Stimulated activated CD8-positive, alpha-beta memory T cell treated with anti-CD3 and anti-CD28 coated beads, Interleukin-12 subunit alpha, Interleukin-12 subunit beta, amount 100 ng/mL, for 24 hours (primary cell): Measurements from ENCODE around the gene COG4.

Source experiments
- DNase-seq: peaks from one replicate; pipeline ENCODE4 v3.0.0-alpha.2; 2020; ENCODE audit errors: extremely low read depth

Gene COG4

DNA sequence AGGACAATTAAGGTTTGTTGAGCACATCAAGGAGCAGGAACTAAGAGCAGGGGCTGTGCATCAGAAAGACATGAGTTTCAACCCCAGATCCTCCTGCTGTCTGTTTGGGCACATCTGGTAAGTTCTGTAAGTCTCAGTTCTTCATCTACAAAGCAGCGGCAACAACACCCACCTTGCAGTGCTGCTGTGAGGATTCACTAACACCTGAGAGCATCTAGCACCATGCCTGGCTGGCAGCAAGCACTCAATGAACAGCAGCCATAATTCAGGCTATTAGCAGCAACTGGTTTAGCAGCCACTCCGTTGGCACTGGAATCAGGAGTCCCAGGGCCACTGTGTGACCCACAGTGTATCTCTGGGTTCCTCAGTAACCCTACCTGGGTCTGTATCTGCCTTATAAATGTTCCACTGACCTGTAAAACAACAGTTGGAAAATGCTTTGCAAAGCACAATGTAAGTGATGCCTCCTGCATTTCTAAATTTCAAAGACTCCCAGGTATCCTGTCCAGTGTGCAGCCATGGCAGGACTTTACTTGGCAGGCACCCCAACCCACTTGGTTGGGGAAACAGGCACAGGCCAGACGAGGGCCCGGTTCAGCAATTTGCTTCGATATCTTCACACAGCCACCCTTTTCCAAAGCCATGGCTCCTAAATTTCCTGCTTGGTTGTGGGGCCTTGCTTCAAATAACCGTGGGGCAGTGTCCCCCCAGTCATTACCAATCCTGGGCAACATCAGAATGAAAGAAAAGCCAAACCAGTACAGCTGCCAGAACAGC, 88.7 kb downstream of the COG4 start:
- no peak for DNase-seq

DNA sequence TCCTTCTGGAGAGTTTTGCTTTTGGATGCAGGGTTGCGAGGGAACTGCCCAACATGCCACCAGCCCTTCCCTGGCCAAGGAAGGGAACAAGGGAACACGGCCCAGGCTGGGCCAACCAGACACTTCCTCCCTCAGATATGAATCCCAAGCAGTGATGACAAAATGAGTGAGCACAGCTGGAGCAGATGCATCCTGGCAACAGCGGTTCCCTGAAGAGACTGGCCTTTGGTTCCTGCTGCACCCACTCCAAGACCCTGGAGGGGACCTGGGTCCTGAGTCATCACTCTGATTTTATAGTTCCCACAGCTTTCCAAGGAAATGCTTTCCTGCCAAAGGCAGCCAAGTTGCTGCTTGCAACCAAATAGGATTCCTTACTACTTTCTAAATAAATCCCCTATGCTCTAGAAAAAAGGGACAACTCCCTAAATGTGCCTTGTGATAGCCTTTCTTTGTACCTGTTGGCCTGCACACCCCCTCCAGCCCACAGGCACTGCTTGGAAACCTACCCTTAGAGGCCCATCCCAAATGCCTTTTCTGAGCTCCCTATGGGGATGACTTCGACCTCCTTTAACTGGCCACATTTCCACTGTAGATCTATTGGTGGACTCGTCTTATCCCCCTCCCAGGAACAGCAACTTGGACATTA, 89.8 kb downstream of the COG4 start:
- no peak for DNase-seq

DNA sequence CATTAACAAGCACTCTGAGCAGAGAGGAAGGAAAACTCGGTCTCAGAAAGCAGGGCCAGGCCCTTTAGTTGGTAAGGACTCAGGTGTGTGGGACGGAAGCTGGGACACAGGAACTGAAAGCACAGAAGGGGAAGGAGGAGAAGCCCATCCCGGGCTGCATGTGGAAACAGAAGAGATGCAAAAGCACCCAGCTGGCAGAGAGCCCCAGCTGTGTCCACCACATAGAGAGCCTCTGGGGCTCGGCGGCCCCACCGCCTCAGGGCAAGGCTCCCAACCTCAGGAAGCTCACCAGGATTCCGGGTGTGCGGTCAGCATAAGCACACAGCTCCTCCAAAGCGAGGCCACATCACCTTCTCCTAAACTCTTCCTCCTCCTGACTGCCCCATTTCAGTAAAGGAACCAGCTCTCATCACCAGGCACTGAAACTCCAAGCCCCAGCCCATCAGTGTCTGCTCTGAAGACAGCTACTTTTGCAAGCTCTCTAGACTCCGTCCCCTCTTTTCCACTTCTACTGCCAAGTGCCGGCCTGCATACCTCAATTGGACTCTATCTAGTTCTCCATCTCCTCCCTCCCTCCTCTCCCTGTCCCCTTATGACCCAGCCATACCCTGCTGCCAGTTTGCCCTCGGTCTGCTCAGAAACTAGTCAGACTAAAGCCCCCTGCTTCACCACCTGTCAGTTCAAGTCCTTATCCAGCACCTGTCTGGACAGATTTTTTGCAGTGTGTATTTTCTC, 90.5 kb downstream of the COG4 start:
- DNase-seq = no peak

DNA sequence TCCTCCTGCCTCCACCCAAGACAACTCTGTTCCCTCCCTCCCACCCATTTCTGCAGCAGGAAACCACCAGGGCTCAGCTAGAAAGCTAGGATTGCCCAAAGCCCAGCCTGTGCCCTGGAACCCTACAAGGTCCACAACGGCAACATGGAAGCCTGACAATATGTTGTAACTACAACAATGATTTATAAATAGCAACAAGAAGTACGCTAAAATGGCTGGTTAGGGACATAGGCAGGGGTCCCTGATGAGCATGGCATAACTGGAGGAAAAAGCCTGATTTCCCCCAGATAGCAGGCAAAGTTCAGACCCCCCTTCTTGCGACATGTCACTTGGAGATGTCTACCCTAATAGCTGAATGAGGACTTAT, 91.0 kb downstream of the COG4 start:
- no peak for DNase-seq

DNA sequence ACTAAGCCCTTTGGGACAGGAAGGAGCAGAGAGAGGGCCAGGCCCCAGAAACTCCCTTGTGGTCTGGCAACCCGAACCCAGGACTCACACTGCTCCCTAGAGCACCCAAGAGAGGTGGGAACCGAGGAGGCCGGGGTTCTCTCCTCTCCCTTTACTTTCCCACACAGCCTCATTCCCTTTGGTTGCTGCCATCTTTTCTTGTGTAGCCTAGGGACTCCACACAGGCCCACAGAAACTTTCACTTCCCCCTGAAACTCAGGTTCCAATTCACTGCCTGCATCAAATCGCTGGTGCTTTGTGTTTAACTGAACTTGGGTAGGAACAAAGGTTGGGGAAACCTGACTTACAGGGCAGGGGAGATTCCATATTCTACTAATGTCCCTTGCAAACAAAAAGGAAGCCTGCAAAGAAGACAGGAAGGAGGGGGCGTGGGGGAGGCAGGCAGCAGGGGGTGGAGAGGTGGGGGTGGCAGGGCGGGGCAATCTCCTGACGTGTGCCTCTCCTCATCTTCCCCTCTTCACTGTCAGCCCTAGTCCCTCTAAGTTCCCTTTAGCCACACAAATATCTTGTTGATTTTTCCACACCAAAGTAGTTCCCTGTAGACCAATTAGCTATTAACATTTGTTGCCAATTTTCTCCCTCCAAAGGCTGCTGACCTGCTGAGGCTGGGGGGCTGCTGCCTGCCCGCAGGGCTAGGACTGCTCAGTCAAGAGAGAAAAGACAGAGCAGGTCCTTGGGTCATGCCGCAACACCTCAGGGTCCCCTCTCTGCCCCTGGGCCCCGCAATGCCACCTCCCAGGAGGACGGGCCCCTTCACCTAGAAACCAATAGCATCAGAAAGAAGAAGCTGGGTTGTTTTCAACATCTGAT, 92.5 kb downstream of the COG4 start:
- no peak for DNase-seq
